MM.1S (cell line): ENCODE results near the gene C3orf33.
"Not testable (repeated sequence)": the region's sequence is repeated elsewhere in the genome, so short reads cannot be mapped to it uniquely, and the experiment has no call there.

Experiments
- DNase-seq: peaks from one replicate; pipeline ENCODE4 v3.0.0-alpha.2; 2015
- H2AFZ ChIP-seq: fragments of 300-600 bp; sonication (generic); 2 replicates; pipeline ENCODE4 v1.6.0; 2016; ENCODE audit warnings: antibody characterized with exemption, low read length
- H3F3A ChIP-seq: fragments of 300-600 bp; sonication (generic); 2 replicates; pipeline ENCODE4 v1.6.1; 2016; ENCODE audit warnings: mild to moderate bottlenecking, antibody characterized with exemption, low read length, moderate library complexity, mixed read lengths; ENCODE audit not compliant: insufficient read depth
- H3K27ac ChIP-seq: fragments of 300-600 bp; sonication (generic); 2 replicates; pipeline ENCODE4 v1.5.1; 2016; ENCODE audit warnings: mild to moderate bottlenecking, low read length
- H3K27me3 ChIP-seq: fragments of 300-600 bp; sonication (generic); replicated peaks from 2 replicates; pipeline ENCODE4 v1.6.0; 2016; ENCODE audit warnings: low read length; ENCODE audit not compliant: insufficient read depth
- H3K36me3 ChIP-seq: fragments of 300-600 bp; sonication (generic); replicated peaks from 2 replicates; pipeline ENCODE4 v1.6.1; 2016; ENCODE audit warnings: mild to moderate bottlenecking, low read length, mixed read lengths; ENCODE audit not compliant: insufficient read depth
- H3K4me1 ChIP-seq: fragments of 300-600 bp; sonication (generic); 2 replicates; pipeline ENCODE4 v1.6.1; 2016; ENCODE audit warnings: low read length, mixed read lengths
- H3K4me2 ChIP-seq: fragments of 300-600 bp; sonication (generic); 2 replicates; pipeline ENCODE4 v1.6.0; 2016; ENCODE audit warnings: low read depth, low read length
- H3K4me3 ChIP-seq: fragments of 300-600 bp; sonication (generic); 2 replicates; pipeline ENCODE4 v1.5.1; 2016; ENCODE audit warnings: low read length, mixed read lengths
- H3K79me2 ChIP-seq: fragments of 300-600 bp; sonication (generic); 2 replicates; pipeline ENCODE4 v1.6.1; 2016; ENCODE audit warnings: mixed run types, low read length, mixed read lengths
- H3K9ac ChIP-seq: fragments of 300-600 bp; sonication (generic); 2 replicates; pipeline ENCODE4 v1.6.1; 2016; ENCODE audit warnings: low read length, mixed read lengths
- H3K9me2 ChIP-seq: fragments of 300-600 bp; sonication (generic); replicated peaks from 2 replicates; pipeline ENCODE4 v1.6.1; 2016; ENCODE audit warnings: mild to moderate bottlenecking, low read length, mixed read lengths; ENCODE audit not compliant: insufficient read depth
- H3K9me3 ChIP-seq: fragments of 300-600 bp; sonication (generic); replicated peaks from 2 replicates; pipeline ENCODE4 v1.6.1; 2016; ENCODE audit warnings: mild to moderate bottlenecking, low read length, mixed read lengths; ENCODE audit not compliant: insufficient read depth
- H4K20me1 ChIP-seq: fragments of 300-600 bp; sonication (generic); 2 replicates; pipeline ENCODE4 v1.6.1; 2016; ENCODE audit warnings: mild to moderate bottlenecking, low read length, moderate library complexity, mixed read lengths; ENCODE audit not compliant: insufficient read depth
- EZH2 ChIP-seq: fragments of 300-600 bp; sonication (generic); optimal IDR thresholded peaks from 2 replicates; pipeline ENCODE3; 2017; ENCODE audit warnings: low read depth, mild to moderate bottlenecking, antibody characterized with exemption, low read length, mixed read lengths
- EZH2phosphoT487 ChIP-seq: fragments of 300-600 bp; sonication (generic); IDR thresholded peaks from 2 replicates; pipeline ENCODE4 v1.6.1; 2018; ENCODE audit warnings: antibody characterized with exemption, low read length
- TF ChIP-seq, protein P1 (sequence below): fragments of 300-600 bp; sonication (generic); IDR thresholded peaks from 2 replicates; pipeline ENCODE4 v1.5.1; 2016; ENCODE audit warnings: antibody characterized with exemption, low read length, mixed read lengths

Gene C3orf33

DNA sequence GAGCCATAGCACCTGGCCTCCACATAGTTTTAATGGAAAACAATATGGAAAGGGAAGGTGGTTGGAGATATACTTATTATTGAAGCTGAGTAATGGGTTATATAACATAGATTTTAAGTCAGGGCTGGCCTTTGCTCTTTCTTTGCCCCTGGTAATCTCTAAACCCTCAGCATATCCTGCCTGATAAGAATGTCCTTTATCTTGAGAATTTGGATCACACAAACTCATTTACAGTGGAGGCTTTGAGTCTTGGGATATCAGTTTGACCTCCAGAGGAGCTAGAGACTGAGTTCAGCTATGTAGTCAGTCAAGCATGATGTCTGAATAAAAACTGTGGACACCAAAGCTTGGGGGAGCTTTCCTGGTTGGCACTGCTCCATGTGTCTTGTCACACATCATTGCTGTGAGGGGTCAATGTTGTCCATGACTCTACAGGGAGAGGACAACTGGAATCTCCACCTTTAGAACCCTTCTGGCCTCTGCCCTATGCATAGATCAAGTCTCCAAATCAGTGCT lies 9.0 kb upstream of the C3orf33 start:
- no peak overlapping the region for H3K4me2 ChIP-seq
- TF ChIP-seq EZH2phosphoT487 (no peak), EZH2 (no peak)
- TF ChIP-seq, protein P1, sequence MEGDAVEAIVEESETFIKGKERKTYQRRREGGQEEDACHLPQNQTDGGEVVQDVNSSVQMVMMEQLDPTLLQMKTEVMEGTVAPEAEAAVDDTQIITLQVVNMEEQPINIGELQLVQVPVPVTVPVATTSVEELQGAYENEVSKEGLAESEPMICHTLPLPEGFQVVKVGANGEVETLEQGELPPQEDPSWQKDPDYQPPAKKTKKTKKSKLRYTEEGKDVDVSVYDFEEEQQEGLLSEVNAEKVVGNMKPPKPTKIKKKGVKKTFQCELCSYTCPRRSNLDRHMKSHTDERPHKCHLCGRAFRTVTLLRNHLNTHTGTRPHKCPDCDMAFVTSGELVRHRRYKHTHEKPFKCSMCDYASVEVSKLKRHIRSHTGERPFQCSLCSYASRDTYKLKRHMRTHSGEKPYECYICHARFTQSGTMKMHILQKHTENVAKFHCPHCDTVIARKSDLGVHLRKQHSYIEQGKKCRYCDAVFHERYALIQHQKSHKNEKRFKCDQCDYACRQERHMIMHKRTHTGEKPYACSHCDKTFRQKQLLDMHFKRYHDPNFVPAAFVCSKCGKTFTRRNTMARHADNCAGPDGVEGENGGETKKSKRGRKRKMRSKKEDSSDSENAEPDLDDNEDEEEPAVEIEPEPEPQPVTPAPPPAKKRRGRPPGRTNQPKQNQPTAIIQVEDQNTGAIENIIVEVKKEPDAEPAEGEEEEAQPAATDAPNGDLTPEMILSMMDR: no peak
- H3K27ac ChIP-seq: no peak overlapping the region
- no peaks in the 10 kb centered on the region for H3K9me2 ChIP-seq
- no peaks in the 10 kb centered on the region for H3K4me1 ChIP-seq
- H3K4me3 ChIP-seq: no peak overlapping the region
- H3K79me2 ChIP-seq: no peaks in the 10 kb centered on the region
- no peak overlapping the region for H2AFZ ChIP-seq
- H3K36me3 ChIP-seq: no peaks in the 10 kb centered on the region
- H3F3A ChIP-seq: no peaks in the 10 kb centered on the region
- H3K9me3 ChIP-seq: no peaks in the 10 kb centered on the region
- H4K20me1 ChIP-seq: no peaks in the 10 kb centered on the region
- no peak for DNase-seq
- H3K9ac ChIP-seq: no peak overlapping the region
- H3K27me3 ChIP-seq: no peaks in the 10 kb centered on the region

DNA sequence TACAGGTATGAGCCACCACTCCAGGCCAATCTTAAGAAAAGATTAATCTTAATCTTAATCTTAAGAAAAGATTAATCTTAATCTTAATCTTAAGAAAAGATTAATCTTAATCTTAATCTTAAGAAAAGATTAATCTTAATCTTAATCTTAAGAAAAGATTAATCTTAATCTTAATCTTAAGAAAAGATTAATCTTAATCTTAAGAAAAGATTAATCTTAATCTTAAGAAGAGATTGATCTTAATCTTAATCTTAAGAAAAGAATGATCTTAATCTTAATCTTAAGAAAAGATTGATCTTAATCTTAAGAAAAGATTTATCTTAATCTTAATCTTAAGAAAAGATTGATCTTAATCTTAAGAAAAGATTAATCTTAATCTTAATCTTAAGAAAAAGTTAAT lies 7.1 kb upstream of the C3orf33 start:
- H3K9me3 ChIP-seq, H3K9ac ChIP-seq, H3K4me3 ChIP-seq, H3K9me2 ChIP-seq, H3K27ac ChIP-seq, H3K4me1 ChIP-seq, H4K20me1 ChIP-seq, H3K36me3 ChIP-seq, H3K27me3 ChIP-seq, DNase-seq, H2AFZ ChIP-seq, H3F3A ChIP-seq, H3K4me2 ChIP-seq, H3K79me2 ChIP-seq: not testable (repeated sequence)

DNA sequence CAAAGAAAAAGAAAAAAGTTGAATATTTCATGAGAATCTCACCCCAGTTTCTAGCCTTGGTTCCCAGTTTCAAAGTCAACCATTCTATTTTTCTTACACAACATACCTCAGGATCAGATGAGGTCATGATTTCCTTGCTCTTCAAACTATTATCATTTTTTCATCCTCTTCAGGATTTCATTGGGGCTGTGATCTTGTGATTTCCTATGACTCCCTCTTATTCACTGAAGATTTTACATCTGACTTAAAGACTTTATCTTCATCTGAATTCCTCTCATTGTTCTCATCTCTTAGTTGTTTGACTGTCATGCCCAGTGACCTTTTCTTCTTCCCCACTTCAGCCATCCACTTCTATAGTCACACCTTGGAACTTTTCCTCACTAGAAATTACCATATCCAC lies 3.1 kb upstream of the C3orf33 start:
- Histone ChIP-seq H3K4me3 (no peak overlapping the region), H3K9me3 (no peaks in the 10 kb centered on the region), H3K79me2 (no peaks in the 10 kb centered on the region)

DNA sequence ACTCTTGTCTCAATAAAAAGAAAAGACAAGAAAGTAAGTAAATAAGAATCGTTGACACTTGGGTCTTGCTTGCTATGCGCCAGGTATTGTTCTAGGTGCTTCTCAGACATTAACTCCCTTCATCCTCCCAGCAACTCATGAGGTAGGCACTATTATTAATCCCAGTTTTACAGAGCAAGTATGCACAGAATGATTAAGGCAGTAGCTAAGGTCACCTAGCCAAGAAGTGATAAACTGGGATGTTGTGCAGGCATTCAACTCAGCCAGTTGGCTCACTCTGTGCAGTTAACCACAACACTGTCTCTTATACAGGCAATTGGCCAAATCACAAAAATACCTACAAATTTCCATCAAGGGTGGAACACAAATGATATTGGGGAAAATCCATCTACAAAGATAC lies 1.7 kb upstream of the C3orf33 start:
- Histone ChIP-seq H3K9ac (no peak overlapping the region), H3K9me3 (no peaks in the 10 kb centered on the region)
- TF ChIP-seq EZH2phosphoT487: no peak
- TF ChIP-seq EZH2: no peak
- TF ChIP-seq, protein P1: no peak

More for the DNA sequence above, 3.1 kb upstream of the C3orf33 start:
- no peak for DNase-seq
- no peak overlapping the region for H3K9ac ChIP-seq
- H3K36me3 ChIP-seq: no peaks in the 10 kb centered on the region
- H3F3A ChIP-seq: no peaks in the 10 kb centered on the region
- H2AFZ ChIP-seq: no peak overlapping the region
- TF ChIP-seq, protein P1: no peak
- TF ChIP-seq EZH2: no peak
- no peak for TF ChIP-seq EZH2phosphoT487
- H3K4me2 ChIP-seq: no peak overlapping the region
- H4K20me1 ChIP-seq: no peaks in the 10 kb centered on the region
- no peaks in the 10 kb centered on the region for H3K9me2 ChIP-seq
- H3K27me3 ChIP-seq: no peaks in the 10 kb centered on the region
- H3K4me1 ChIP-seq: peaks cover 4% of the 10 kb centered on the region; the same call in 1 of the 2 replicates
- H3K27ac ChIP-seq: no peak overlapping the region

More for the DNA sequence above, 1.7 kb upstream of the C3orf33 start:
- Histone ChIP-seq H3K4me3 (no peak overlapping the region), H3K27me3 (no peaks in the 10 kb centered on the region), H3K4me2 (no peak overlapping the region), H2AFZ (no peak overlapping the region), H3K27ac (no peak overlapping the region), H4K20me1 (no peaks in the 10 kb centered on the region), H3K9me2 (no peaks in the 10 kb centered on the region), H3K4me1 (peaks cover 4% of the 10 kb centered on the region; the same call in 1 of the 2 replicates), H3K36me3 (no peaks in the 10 kb centered on the region), H3K79me2 (no peaks in the 10 kb centered on the region), H3F3A (no peaks in the 10 kb centered on the region)
- no peak for DNase-seq
